ENCODE results near the gene RORB. TPM values are rescaled to one million over a fixed set of nuclear protein-coding genes. Genes with fewer than 3 reads are reported as not detected.

The RORB gene
- total RNA-seq, 2 experiments from 2014 or later, result not detected

DNA sequence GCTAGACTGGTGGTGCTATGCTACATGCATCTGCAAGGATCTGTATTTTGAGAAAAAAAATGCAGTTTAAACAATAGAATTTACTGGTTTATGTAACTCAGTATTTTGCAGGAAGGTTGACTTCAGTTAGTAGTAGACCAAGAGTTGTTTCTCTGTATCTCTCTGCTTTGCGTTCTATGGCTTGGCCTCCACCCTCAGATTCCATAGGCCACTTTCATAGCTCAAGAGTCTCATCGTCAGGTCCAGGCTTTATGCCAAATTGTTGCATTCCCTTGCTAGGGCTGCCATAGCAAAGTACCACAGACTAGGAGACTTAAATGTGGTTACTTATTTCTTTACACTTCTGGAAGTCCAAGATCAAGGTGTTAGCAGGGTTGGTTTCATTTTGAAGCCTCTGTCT, 48.1 kb upstream of the RORB start:
- intact Hi-C loops (cut with micrococcal nuclease; ENCODE audit: unreplicated experiment), result no loop called here
- no peak for DNase-seq (ENCODE audit: low spot score)
- CTCF ChIA-PET (ENCODE audit: unreplicated experiment), result no interaction called here

DNA sequence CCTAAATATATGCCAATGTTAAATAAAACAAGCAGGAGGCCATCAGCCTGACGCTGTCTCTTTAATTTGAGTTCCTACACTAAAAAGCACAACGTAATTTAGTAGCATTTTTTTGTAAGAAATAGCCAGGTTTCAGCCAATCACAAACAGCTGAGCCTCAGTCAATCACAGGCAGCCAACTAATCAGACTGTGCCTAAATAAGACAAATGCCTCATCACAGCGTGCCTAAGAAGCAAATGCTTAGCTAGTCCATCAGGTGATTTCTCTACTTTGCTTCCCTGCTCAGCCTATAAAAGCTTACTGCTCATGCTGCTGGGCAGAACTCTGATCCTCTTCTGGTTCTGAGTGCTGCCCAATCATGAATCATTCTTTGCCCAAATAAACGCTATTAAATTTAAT, 38.3 kb upstream of the RORB start:
- Histone ChIP-seq H2AFZ (ENCODE audit: low read length) (no peak overlapping the region), H3K4me2 (ENCODE audit: low read length) (no peak overlapping the region), H3K36me3 (ENCODE audit: insufficient read depth, low read length) (no peaks in the 10 kb centered on the region), H4K20me1 (ENCODE audit: insufficient read depth, low read length) (no peaks in the 10 kb centered on the region), H3K4me1 (ENCODE audit: insufficient read depth, low read length, poor library complexity, severe bottlenecking) (no peaks in the 10 kb centered on the region), H3K79me2 (ENCODE audit: insufficient read depth, low read depth, low read length) (no peaks in the 10 kb centered on the region), H3K9me3 (ENCODE audit: low read length) (no peaks in the 10 kb centered on the region), H3K9me2 (ENCODE audit: insufficient read depth, low read length) (no peaks in the 10 kb centered on the region), H3K27ac (ENCODE audit: low read depth, low read length, poor library complexity, severe bottlenecking) (no peak overlapping the region), H3K4me3 (ENCODE audit: low read depth, low read length, poor library complexity, severe bottlenecking) (no peak overlapping the region)
- intact Hi-C loops (cut with micrococcal nuclease; ENCODE audit: unreplicated experiment), result no loop called here
- ChIA-PET CTCF (ENCODE audit: unreplicated experiment) (no interaction called here), POLR2A (interaction anchor here (1.0 kb wide), 1 partner anchor 28 kb away, joined by 3 read pairs; no protein-coding TSS in a partner anchor)
- no peak for DNase-seq (ENCODE audit: low spot score)
- TF ChIP-seq EZH2phosphoT487 (IDR thresholded peaks at IDR 0.05; ENCODE audit: borderline replicate concordance, low read depth, low read length), result no peak
- TF ChIP-seq, protein P1, sequence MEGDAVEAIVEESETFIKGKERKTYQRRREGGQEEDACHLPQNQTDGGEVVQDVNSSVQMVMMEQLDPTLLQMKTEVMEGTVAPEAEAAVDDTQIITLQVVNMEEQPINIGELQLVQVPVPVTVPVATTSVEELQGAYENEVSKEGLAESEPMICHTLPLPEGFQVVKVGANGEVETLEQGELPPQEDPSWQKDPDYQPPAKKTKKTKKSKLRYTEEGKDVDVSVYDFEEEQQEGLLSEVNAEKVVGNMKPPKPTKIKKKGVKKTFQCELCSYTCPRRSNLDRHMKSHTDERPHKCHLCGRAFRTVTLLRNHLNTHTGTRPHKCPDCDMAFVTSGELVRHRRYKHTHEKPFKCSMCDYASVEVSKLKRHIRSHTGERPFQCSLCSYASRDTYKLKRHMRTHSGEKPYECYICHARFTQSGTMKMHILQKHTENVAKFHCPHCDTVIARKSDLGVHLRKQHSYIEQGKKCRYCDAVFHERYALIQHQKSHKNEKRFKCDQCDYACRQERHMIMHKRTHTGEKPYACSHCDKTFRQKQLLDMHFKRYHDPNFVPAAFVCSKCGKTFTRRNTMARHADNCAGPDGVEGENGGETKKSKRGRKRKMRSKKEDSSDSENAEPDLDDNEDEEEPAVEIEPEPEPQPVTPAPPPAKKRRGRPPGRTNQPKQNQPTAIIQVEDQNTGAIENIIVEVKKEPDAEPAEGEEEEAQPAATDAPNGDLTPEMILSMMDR (conservative IDR thresholded peaks at IDR 0.05; ENCODE audit: low read length), result no peak
- no TSS peak for BruUV-seq (replicated peaks)

More for the DNA sequence above, 48.1 kb upstream of the RORB start:
- Histone ChIP-seq H3K79me2 (ENCODE audit: insufficient read depth, low read depth, low read length) (no peaks in the 10 kb centered on the region), H3K4me3 (ENCODE audit: low read depth, low read length, poor library complexity, severe bottlenecking) (no peak overlapping the region), H3K4me1 (ENCODE audit: insufficient read depth, low read length, poor library complexity, severe bottlenecking) (no peaks in the 10 kb centered on the region), H2AFZ (ENCODE audit: low read length) (no peak overlapping the region), H3K9me3 (ENCODE audit: low read length) (no peaks in the 10 kb centered on the region), H3K27ac (ENCODE audit: low read depth, low read length, poor library complexity, severe bottlenecking) (no peak overlapping the region), H3K9me2 (ENCODE audit: insufficient read depth, low read length) (no peaks in the 10 kb centered on the region), H4K20me1 (ENCODE audit: insufficient read depth, low read length) (no peaks in the 10 kb centered on the region), H3K4me2 (ENCODE audit: low read length) (no peak overlapping the region), H3K36me3 (ENCODE audit: insufficient read depth, low read length) (no peaks in the 10 kb centered on the region)
- POLR2A ChIA-PET, result interaction anchor here (0.6 kb wide), 1 partner anchor 421 kb away, joined by 3 read pairs; no protein-coding TSS in a partner anchor
- TF ChIP-seq, protein P1 (conservative IDR thresholded peaks at IDR 0.05; ENCODE audit: low read length), result no peak
- no peak for TF ChIP-seq EZH2phosphoT487 (IDR thresholded peaks at IDR 0.05; ENCODE audit: borderline replicate concordance, low read depth, low read length)
- BruUV-seq (replicated peaks), result no TSS peak

DNA sequence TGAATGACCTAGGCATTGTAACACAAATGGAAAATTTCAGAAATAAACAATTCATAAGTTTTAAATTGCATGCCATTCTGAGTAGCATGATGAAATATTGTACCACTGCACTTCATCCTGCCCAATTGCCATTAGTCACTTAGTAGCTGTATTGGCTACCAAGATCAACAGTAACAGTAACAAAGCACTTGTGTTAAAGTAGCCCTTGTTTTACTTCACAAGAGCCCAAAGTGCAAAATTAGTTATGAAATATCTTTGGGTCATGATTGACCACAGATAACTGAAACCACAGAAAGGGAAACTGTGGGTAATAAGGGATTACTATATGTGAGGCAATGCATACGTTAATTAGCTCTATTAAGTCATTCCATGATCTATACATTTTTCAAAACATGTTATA, 33.3 kb upstream of the RORB start:
- H3K4me2 ChIP-seq (ENCODE audit: low read length), result no peak overlapping the region
- no peaks in the 10 kb centered on the region for H3K4me1 ChIP-seq (ENCODE audit: insufficient read depth, low read length, poor library complexity, severe bottlenecking)
- ChIA-PET POLR2A (no interaction called here), CTCF (ENCODE audit: unreplicated experiment) (no interaction called here)
- no peak overlapping the region for H3K4me3 ChIP-seq (ENCODE audit: low read depth, low read length, poor library complexity, severe bottlenecking)
- no peaks in the 10 kb centered on the region for H3K9me2 ChIP-seq (ENCODE audit: insufficient read depth, low read length)
- H3K36me3 ChIP-seq (ENCODE audit: insufficient read depth, low read length), result no peaks in the 10 kb centered on the region
- intact Hi-C loops (cut with micrococcal nuclease; ENCODE audit: unreplicated experiment), result no loop called here
- H2AFZ ChIP-seq (ENCODE audit: low read length), result no peak overlapping the region
- H4K20me1 ChIP-seq (ENCODE audit: insufficient read depth, low read length), result no peaks in the 10 kb centered on the region
- TF ChIP-seq, protein P1 (conservative IDR thresholded peaks at IDR 0.05; ENCODE audit: low read length), result no peak
- TF ChIP-seq EZH2phosphoT487 (IDR thresholded peaks at IDR 0.05; ENCODE audit: borderline replicate concordance, low read depth, low read length), result no peak
- H3K27ac ChIP-seq (ENCODE audit: low read depth, low read length, poor library complexity, severe bottlenecking), result no peak overlapping the region
- BruUV-seq (replicated peaks), result no TSS peak
- no peak for DNase-seq (ENCODE audit: low spot score)
- no peaks in the 10 kb centered on the region for H3K79me2 ChIP-seq (ENCODE audit: insufficient read depth, low read depth, low read length)
- H3K9me3 ChIP-seq (ENCODE audit: low read length), result no peaks in the 10 kb centered on the region
